Measurements from ENCODE around the gene PRKCH.

PRKCH gene

GRCh38 chr14:61585598-61586543 lies 264.5 kb downstream of the PRKCH start:
- no peak for DNase-seq (ENCODE audit: low read depth)

- no peak for DNase-seq (ENCODE audit: low read depth)
Measured at GRCh38 chr14:61586544-61587055, 265.2 kb downstream of the PRKCH start.

- DNase-seq (ENCODE audit: low read depth), result no peak
Measured at GRCh38 chr14:61587081-61587713, 265.8 kb downstream of the PRKCH start.

- no peak for DNase-seq (ENCODE audit: low read depth)
Measured at GRCh38 chr14:61588419-61588901, 267.1 kb downstream of the PRKCH start.

- DNase-seq (ENCODE audit: low read depth), result no peak
Measured at GRCh38 chr14:61589691-61590581, 268.6 kb downstream of the PRKCH start.

- no peak for DNase-seq (ENCODE audit: low read depth)
Measured at GRCh38 chr14:61591862-61592261, 270.5 kb downstream of the PRKCH start.

- no peak for DNase-seq (ENCODE audit: low read depth)
Measured at GRCh38 chr14:61593330-61593729, 272.0 kb downstream of the PRKCH start.

- DNase-seq (ENCODE audit: low read depth), result no peak
Measured at GRCh38 chr14:61596990-61597389, 275.6 kb downstream of the PRKCH start.

GRCh38 chr14:61598980-61599379 lies 277.6 kb downstream of the PRKCH start:
- DNase-seq (ENCODE audit: low read depth), result no peak

GRCh38 chr14:61599942-61600341 lies 278.6 kb downstream of the PRKCH start:
- DNase-seq (ENCODE audit: low read depth), result no peak

All from T follicular helper cell (primary cell).